K562 (cell line): Measurements from ENCODE around the gene ZNF32. TPM values are rescaled to one million over a fixed set of nuclear protein-coding genes. Genes with fewer than 3 reads are reported as not detected.
A peak's percentile ranks its signal among the peaks of the same experiment; 100 is the strongest.

Experiments used
- ATAC-seq: fragments of 200-7000 bp; cut with Tn5 transposase; 3 replicates; pipeline ENCODE4 v1.9.1; 2020; ENCODE audit warnings: moderate library complexity
- BruUV-seq: library from RNA; stranded (reverse); fragments of 400-500 nt; replicated peaks from 2 replicates; lab custom pipeline; 2021; lab: Mats Ljungman, UMichigan
- CTCF ChIA-PET: fragments of 300-600 bp; formaldehyde crosslinking; extraction: SDS; loops from one replicate; lab custom pipeline; 2021; ENCODE audit warnings: low intra/inter-chr PET ratio; lab: Yijun Ruan, JAX
- POLR2A ChIA-PET: fragments of 300-600, 350-650 bp; sonication (Branson Sonifier 250); formaldehyde crosslinking; extraction: SDS; loops from one replicate; lab custom pipeline; 2021; ENCODE audit warnings: antibody characterized with exemption, inconsistent platforms; lab: Yijun Ruan, JAX
- DNase-seq, 4 experiments: peaks; one replicate each; pipeline versions ENCODE4 v3.0.0 to v3.0.0-alpha.2; 2011 to 2018; ENCODE audit warnings: low spot score in 3 of 4, mixed read lengths in 3 of 4; ENCODE audit errors: extremely low read depth in 1 of 4
- FAIRE-seq: peaks from 2 replicates; lab custom pipeline; 2011; peaks lifted over from hg19 to GRCh38; lab: Jason Lieb, UNC
- H2AFZ ChIP-seq: 2 replicates; pipeline ENCODE4 v1.6.0; 2011; ENCODE audit warnings: low read depth, low read length, control low read depth, inconsistent platforms
- H3K27ac ChIP-seq: fragments of 200-600 bp; 3 replicates; pipeline ENCODE4 v1.8.0; 2011; ENCODE audit warnings: low read depth, mild to moderate bottlenecking, control low read depth, inconsistent platforms, low read length, moderate library complexity, mixed read lengths; ENCODE audit errors: extremely low read depth
- H3K27me3 ChIP-seq, 2 experiments: fragments of 300-600 bp in 1 of 2; 2 replicates in 1 of 2; 3 replicates in 1 of 2; pipeline versions ENCODE4 v1.6.0 to v1.8.0; 2011; ENCODE audit warnings: inconsistent platforms in 2 of 2, low read length in 2 of 2, mild to moderate bottlenecking in 1 of 2, mixed read lengths in 1 of 2, moderate library complexity in 1 of 2; ENCODE audit not compliant: control insufficient read depth in 2 of 2, insufficient read depth in 2 of 2
- H3K36me3 ChIP-seq: fragments of 300-600 bp; 3 replicates; pipeline ENCODE4 v1.8.0; 2011; ENCODE audit warnings: mild to moderate bottlenecking, low read length, inconsistent platforms; ENCODE audit not compliant: control insufficient read depth, insufficient read depth
- H3K4me1 ChIP-seq, 2 experiments: fragments of 200-600 bp in 1 of 2; replicated peaks in 1 of 2; 2 replicates in 1 of 2; 3 replicates in 1 of 2; pipeline versions ENCODE4 v1.5.1 to v1.8.0; 2011; ENCODE audit warnings: inconsistent platforms in 2 of 2, low read length in 2 of 2, mild to moderate bottlenecking in 1 of 2, mixed read lengths in 1 of 2, moderate library complexity in 1 of 2; ENCODE audit not compliant: control insufficient read depth in 2 of 2, insufficient read depth in 2 of 2
- H3K4me2 ChIP-seq: 2 replicates; pipeline ENCODE4 v1.6.1; 2011; ENCODE audit warnings: low read length, control low read depth, inconsistent platforms, mixed read lengths; ENCODE audit not compliant: insufficient read depth
- H3K4me3 ChIP-seq: fragments of 200-600 bp; sonication (generic), shearing (Covaris generic); 2 replicates; pipeline ENCODE4 v1.5.1; 2016; ENCODE audit warnings: control low read depth, inconsistent platforms
- H3K79me2 ChIP-seq: fragments of 200-600 bp; 3 replicates; pipeline ENCODE4 v1.8.0; 2011; ENCODE audit warnings: low read length, inconsistent platforms; ENCODE audit not compliant: control insufficient read depth, insufficient read depth
- H3K9ac ChIP-seq, 2 experiments: 2 replicates each; pipeline versions ENCODE4 v1.6.0 to v1.6.1; 2011; ENCODE audit warnings: low read depth in 2 of 2, low read length in 2 of 2, control low read depth in 1 of 2, inconsistent platforms in 1 of 2, mild to moderate bottlenecking in 1 of 2, mixed read lengths in 1 of 2; ENCODE audit not compliant: insufficient read depth in 1 of 2
- H3K9me1 ChIP-seq: one replicate; pipeline ENCODE4 v1.6.0; 2011; ENCODE audit warnings: inconsistent platforms, mild to moderate bottlenecking, low read length, moderate library complexity; ENCODE audit not compliant: control insufficient read depth, insufficient read depth
- H3K9me3 ChIP-seq: replicated peaks from 2 replicates; pipeline ENCODE4 v1.5.1; 2011; ENCODE audit warnings: low read depth, low read length, inconsistent platforms; ENCODE audit not compliant: control insufficient read depth, insufficient read depth
- H4K20me1 ChIP-seq: replicated peaks from 2 replicates; pipeline ENCODE4 v1.6.1; 2011; ENCODE audit warnings: low read length, inconsistent platforms, mixed read lengths; ENCODE audit not compliant: control insufficient read depth, insufficient read depth
- GABPA ChIP-seq: fragments of 200-800 bp; sonication (Bioruptor generic); conservative IDR thresholded peaks from 2 replicates; pipeline ENCODE4 v1.6.1; 2016; ENCODE audit warnings: low read depth, missing genetic modification characterization, missing compliant biosample characterization
- GATA2 ChIP-seq: sonication (generic); formaldehyde crosslinking; IDR thresholded peaks from 2 replicates; pipeline ENCODE4 v1.4.0; 2020; ENCODE audit warnings: mild to moderate bottlenecking, missing genetic modification reagents
- KAT2B ChIP-seq: IDR thresholded peaks from one replicate; pipeline ENCODE4 v1.6.1; 2012; ENCODE audit warnings: low read depth, mild to moderate bottlenecking, control low read depth, inconsistent platforms, low read length, moderate library complexity
- NRF1 ChIP-seq, 2 experiments: fragments of 450-650 bp; IDR thresholded peaks in 1 of 2; conservative IDR thresholded peaks in 1 of 2; 2 replicates each; pipeline ENCODE4 v1.6.1; 2014; ENCODE audit warnings: mild to moderate bottlenecking in 2 of 2
- SREBF1 ChIP-seq: fragments of 150-350 bp; IDR thresholded peaks from 2 replicates; pipeline ENCODE4 v1.6.1; 2014; ENCODE audit warnings: antibody characterized with exemption, low read depth, low read length, borderline replicate concordance
- ZNF121 ChIP-seq: sonication (generic); formaldehyde crosslinking; conservative IDR thresholded peaks from 2 replicates; pipeline ENCODE4 v1.8.0; 2022; ENCODE audit warnings: missing genetic modification reagents
- WGBS: fragments of 100-300 bp; shearing (Covaris generic); methylation state at CpG from one replicate; pipeline ENCODE4 v1.1.6; 2016; ENCODE audit warnings: low coverage, mixed read lengths; ENCODE audit not compliant: insufficient coverage; ENCODE audit errors: missing lambda C conversion rate; 5-methylcytosine and 5-hydroxymethylcytosine counted together
- in situ Hi-C: fragments of 300-500 bp; cut with MboI; formaldehyde crosslinking; loops from 4 replicates; pipeline ENCODE4 v1.15.0; 2018; ENCODE audit warnings: inconsistent platforms, mixed read lengths
- intact Hi-C: fragments of 100-400 bp; cut with micrococcal nuclease; formaldehyde crosslinking; loops from 2 replicates; pipeline ENCODE4 v1.14.2; 2022
- polyA plus RNA-seq, 8 experiments: library from polyadenylated mRNA; depleted of rRNA in 4 of 8; stranded (reverse) in 5 of 8; unstranded in 3 of 8; fragments of >200 nt; fragmentation: Nextera tagmentation in 2 of 8; fragmentation: Illumina TruSeq in 1 of 8; extraction: Ambion mirVana in 2 of 8; extraction: Trizol in 1 of 8; gene quantifications; 2 replicates each; pipeline versions ENCODE4 v1.2.1 to v1.2.3, GENCODE V29; 2011 to 2014; ENCODE audit warnings: inconsistent platforms in 1 of 8, missing spikeins in 1 of 8
- total RNA-seq, 7 experiments: library from RNA; depleted of rRNA in 6 of 7; stranded (reverse); fragments of >200 nt in 6 of 7; fragmentation: Illumina TruSeq in 2 of 7; extraction: Trizol in 2 of 7; gene quantifications; 2 replicates each; pipeline versions ENCODE4 v1.2.1 to v1.2.3, GENCODE V29; 2011 to 2021; ENCODE audit warnings: low replicate concordance in 1 of 7
- TF ChIP-seq, protein P1 (sequence below): fragments of 250-450 bp; sonication (Bioruptor Pico); IDR thresholded peaks from 2 replicates; pipeline ENCODE4 v1.8.0; 2021; ENCODE audit warnings: borderline replicate concordance, mild to moderate bottlenecking, moderate library complexity; ENCODE audit not compliant: poor library complexity, severe bottlenecking

Gene ZNF32
- total and polyA plus RNA-seq, 9 of the 15 experiments (the other 6 are each of a cell fraction or from before 2014, with no cell fraction given) = 17.3 to 57.0 (median 26.3) TPM

GRCh38 chr10:43605850-43606322 is 42.8 kb downstream of the ZNF32 start:
- no TSS peak for BruUV-seq
- FAIRE-seq = no peak
- Histone ChIP-seq H3K4me1 (peaks cover 0 to 12% of the 10 kb centered on the region in 2 experiments; a peak in 3 of 5 replicates), H3K27me3 (peaks cover 4 to 11% of the 10 kb centered on the region in 2 experiments; a peak in 4 of 5 replicates), H3K9me3 (peaks cover 4% of the 10 kb centered on the region; the same call in 1 of the 2 replicates), H3K9ac (no peak overlapping the region; a peak in 2 of 4 replicates), H3K9me1 (no peaks in the 10 kb centered on the region), H3K27ac (no peak overlapping the region), H2AFZ (peak overlapping the region; percentile 88), H3K4me2 (peak overlapping the region; percentile 94), H3K4me3 (peak overlapping the region; percentile 75), H4K20me1 (no peaks in the 10 kb centered on the region), H3K79me2 (peaks cover 12% of the 10 kb centered on the region), H3K36me3 (peaks cover 33% of the 10 kb centered on the region)
- no peak for DNase-seq
- TF ChIP-seq ZNF121 (CRISPR knock-in tag) = no peak
- TF ChIP-seq, protein P1, sequence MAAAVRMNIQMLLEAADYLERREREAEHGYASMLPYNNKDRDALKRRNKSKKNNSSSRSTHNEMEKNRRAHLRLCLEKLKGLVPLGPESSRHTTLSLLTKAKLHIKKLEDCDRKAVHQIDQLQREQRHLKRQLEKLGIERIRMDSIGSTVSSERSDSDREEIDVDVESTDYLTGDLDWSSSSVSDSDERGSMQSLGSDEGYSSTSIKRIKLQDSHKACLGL (CRISPR knock-in tag) = no peak
- peak in 1 of 2 experiments; percentile 19; a peak in 2 of 4 replicates for TF ChIP-seq NRF1 (conservative IDR thresholded peaks at IDR 0.05 in 1 of 2, IDR thresholded peaks at IDR 0.05 in 1 of 2)
- TF ChIP-seq KAT2B = no peak
- peak; percentile 64 for TF ChIP-seq GATA2 (CRISPR knock-in tag)
- 0 out of 2 replicates have a peak, but pooled peaks have one; percentile 80 for TF ChIP-seq GABPA (tag)
- TF ChIP-seq SREBF1 = 0 out of 2 replicates have a peak, but pooled peaks have one; percentile 13
- in situ Hi-C loops = no loop called here
- intact Hi-C loops = no loop called here
- POLR2A ChIA-PET = interaction anchor here (0.8 to 1.1 kb wide), 2 partner anchors 11 to 13 kb away, joined by 3 read pairs; no protein-coding TSS in a partner anchor
- peak; percentile 54 for ATAC-seq
- CTCF ChIA-PET = no interaction called here
- 29% methylated on average over 12 of the region's 12 CpGs for WGBS
